GM19023 (cell line): Measurements from ENCODE around the gene CYB5RL.
"Not testable (repeated sequence)": the region's sequence is repeated elsewhere in the genome, so short reads cannot be mapped to it uniquely, and the experiment has no call there.

Experiments
- ATAC-seq: cut with Tn5 transposase; IDR thresholded peaks from one replicate; pipeline ENCODE4 v1.9.1; 2021; ENCODE audit warnings: mild to moderate bottlenecking, moderate library complexity; ENCODE audit not compliant: unreplicated experiment

CYB5RL gene

DNA sequence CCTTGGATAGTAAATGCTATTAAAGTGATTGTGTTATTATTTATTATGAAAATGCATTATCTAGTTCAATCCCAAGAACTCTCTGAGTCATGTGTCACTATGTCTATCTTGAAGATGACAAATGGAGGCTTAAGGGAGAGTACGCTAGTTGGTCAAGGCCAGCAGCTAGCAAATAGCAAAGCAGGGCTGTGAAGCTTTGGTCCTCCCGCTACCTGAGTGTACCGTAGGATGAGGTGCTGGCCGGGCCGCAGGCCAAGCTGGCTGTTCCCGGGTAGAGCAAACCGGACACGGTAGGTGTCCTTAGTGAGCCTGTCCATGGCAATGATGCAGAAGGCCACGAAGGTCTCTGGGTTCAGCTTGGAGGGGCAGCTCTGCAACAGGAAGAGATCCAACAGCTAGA, 9.3 kb downstream of the CYB5RL start:
- ATAC-seq, result no peak

DNA sequence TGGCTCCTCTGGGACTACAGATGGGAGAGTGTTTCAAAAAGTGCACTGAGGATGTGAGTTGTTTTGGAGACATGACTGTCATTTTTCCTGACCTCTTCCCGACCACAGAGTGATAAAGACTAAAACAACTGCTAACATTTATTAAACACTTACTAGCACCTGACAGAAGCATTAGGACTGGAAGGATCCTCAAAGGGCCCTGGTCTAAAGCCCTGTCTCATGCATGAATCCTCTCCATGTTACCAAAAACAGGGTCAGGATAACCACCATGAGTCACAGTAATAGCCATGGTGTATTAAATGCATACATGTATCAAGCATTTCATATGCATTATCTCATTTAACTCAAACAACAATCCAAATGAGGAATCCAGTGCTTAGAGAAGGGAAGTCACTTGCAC, 11.5 kb downstream of the CYB5RL start:
- ATAC-seq, result no peak

DNA sequence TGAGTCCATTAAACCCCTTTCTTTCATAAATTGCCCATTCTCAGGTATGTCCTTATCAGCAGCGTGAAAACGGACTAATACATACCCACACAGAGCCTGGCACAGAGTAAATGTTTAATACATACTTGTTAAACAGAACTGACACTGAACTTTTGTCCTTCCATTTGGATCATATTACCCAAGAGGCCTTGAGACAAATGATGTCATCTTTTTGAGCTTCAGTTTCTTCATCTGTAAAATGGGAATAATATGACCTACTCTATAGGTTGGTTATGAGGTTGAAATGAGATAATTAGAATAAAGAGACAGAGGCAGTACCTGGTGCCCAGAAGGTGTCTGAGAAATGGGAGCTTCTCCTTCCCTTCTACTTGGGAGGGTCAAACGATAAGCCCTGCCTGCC, 13.8 kb downstream of the CYB5RL start:
- no peak for ATAC-seq

DNA sequence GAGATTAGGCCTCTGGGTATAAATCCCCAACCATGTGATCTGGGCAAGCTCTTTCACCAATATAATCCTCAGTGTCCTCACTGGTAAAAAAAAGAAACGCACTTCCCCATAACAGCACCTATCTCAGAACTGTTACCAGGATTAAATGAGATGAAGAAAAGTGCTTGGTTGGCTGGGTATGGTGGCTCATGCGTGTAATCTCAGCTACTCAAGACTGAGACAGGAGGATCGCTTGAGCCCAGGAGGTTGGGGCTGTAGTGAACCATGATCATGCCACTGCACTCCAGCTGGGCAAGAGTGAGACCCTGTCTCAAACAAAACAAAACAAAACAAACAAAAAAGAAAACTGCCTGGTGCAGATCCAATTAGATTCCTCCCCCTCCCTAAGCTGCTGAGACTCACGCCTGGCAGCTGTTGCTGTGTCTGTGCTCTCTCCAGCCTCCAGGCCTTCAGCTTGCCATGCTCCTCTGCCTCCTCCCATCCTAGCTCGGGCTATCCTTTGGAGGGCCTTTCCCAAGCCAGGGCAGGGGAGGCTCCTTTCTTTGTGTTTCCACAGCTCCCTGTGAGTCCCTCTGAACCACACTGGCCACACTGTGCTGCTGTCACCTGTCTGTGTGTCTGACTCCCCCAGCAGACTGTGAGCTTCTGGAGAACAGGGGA, 19.0 kb downstream of the CYB5RL start:
- no peak for ATAC-seq

DNA sequence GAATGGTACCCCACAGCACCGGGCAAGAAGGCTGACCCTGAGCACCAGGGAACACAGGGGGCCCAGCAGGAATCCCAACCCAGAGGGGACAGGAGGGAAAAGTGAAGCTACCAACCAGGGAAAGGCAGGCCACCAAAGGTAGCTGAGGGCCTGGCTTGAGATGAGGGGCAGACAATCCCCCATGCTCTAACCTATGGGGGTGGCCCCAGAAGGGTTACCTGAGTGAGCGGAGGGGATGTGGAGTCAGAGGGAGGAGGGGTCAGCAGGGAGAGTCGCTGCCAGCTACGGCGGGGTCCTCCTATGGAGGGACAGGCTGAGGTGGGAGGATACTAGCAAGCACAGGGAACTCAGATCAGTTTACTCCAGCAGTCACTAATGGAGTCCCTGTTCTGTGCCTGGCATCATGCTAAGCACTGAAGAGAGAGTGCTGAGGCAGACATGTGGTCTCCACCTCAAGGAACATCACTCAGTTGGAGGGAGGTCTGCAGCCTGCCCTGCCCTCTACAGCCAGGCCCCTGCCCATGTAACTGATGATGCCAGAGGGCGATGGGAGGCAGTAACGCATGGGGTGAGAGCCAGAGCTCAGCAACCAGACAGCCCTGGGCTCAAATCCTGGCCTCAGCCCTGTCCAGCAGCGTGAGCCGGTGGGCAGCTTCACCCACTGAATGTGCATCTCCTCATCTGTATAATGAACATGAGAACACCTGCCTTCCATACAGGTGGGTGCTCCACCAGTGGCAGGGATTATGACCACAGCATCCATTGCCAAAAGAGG, 21.3 kb downstream of the CYB5RL start:
- ATAC-seq, result no peak

DNA sequence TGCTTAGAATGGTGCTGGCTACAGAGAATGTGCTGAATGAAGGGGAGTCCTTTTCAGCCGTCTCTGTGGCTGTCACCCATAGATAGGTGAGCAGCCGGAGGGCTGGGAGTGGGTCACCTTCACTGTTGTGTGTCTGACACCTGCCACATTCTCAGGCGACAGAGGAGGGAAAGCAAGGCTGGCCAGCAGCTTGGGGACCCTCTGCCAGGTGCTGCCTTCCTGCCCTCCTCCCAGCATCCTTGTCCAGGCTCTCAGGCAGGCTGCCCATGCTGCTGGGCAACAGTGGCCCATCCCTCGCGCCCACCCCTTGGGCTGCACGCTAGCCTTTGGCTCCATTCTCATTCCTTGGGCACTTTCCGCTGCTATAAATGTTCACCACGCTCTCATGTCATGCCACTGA, 22.1 kb downstream of the CYB5RL start:
- no peak for ATAC-seq

DNA sequence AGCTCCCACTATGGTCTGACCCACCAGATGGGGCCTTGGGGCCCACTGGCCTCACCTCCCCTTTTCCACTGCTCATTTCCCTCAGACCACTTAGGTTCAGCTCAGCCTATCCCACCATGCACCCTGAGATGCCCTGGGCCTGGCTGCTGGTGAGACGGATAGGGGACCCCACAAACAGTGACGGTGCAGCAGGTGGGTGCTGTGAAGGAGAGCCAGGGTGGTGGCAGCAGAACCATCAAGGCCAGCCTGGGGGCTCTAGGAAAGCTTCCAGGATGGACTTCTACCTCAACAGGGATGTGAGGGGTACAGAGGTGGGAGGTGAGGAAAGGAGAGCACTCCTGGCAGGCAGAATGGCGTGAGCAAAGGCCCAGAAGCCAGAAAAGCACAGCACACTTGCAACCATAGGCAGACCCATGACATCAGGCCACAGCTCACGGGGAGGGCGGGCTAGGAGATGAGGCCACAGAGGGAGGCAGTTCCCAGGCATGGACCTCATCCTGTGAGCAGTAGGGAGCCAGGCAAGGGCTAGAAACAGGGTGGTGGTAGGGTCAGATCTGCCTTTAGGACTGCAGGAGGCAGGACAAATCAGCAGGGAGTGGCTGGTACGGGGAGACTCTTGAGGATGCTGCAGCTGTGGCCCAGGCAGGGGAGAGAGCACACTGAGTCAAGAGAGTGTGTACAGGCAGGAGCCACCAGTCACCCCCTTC, 23.1 kb downstream of the CYB5RL start:
- no peak for ATAC-seq

DNA sequence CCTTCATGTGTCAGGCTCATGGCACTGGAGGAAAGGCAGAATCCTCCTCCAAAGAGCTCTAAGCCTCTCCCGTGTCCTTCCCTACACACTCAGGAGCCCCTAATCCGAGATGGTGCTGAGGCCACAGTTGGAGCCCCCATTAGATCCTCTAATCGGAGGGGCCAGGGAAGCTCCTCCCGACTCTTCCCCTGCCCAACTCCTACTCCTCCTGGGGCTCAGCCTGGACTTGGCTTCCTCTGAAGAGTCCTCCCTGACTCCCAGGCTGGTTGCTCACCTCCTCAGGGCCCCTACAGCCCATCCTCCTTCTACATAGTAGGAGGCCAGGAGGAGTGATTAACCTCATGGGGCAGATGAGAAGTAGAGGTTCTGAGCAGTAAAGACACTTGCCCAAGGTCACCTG, 25.7 kb downstream of the CYB5RL start:
- no peak for ATAC-seq

DNA sequence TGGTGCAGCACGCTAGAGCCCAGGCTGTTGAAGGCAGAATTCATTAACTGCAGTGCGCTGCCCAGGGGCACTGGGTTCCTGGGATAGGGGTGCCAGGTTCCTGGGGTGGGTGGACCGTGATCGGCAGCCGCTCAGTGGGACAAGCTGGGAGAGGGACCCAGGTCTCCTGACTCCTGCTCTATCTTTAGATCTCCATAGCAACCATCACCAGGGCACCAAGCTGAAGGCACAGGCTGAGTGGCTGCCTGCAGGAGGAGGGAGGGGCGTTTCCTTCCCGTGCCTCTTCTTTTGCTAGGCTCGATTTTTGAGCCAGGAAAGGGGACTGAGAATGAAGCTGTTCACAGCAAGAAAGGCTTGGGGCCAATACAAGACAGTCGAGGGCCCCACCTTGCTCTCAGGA, 26.1 kb downstream of the CYB5RL start:
- ATAC-seq, result no peak

DNA sequence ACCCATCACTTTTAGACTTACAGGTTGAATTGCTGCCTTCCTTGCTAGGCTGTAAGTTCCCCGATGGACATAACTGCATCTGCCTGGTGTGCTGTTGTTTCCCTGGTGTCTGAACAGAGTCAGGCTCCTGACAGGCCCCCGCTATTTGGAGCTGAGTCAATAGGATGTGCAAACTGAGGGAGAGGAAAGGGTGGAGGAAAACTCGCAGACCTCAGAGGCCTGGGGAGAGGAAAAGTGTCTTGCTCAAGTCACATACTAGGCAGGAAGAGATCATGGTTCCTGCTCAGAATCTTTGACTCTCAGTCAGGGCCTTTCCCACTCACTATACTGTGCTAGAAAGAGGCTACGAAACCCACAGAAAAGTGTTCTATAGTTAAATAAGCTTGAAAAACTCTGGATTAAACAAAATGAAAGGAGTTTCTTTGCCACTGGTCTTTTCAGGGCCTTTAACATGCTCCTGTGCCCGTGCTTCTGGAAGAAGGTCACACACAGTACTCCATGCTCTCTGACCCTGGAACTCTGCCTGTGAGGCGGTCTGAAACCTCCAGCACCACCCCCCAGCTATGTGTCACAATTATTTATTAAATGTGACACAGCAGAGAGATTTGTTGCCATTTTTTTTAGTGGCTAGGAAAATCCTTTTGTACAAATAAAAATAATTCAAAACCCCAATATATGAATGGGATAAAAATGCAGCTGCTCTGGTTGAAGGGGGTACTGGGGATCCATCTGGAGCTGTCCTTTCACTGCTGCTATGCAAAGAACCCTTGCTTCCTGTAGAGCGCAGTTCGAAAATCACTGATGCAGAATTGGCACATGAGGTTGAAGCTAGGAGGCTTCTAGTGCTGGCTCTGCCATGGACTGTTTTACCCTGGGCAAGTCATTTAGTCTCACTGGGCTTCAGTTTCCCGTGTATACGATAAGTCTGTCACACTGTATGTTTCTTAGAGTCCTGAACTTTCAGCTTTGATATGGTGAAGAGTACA, 26.9 kb downstream of the CYB5RL start:
- ATAC-seq, result no peak

DNA sequence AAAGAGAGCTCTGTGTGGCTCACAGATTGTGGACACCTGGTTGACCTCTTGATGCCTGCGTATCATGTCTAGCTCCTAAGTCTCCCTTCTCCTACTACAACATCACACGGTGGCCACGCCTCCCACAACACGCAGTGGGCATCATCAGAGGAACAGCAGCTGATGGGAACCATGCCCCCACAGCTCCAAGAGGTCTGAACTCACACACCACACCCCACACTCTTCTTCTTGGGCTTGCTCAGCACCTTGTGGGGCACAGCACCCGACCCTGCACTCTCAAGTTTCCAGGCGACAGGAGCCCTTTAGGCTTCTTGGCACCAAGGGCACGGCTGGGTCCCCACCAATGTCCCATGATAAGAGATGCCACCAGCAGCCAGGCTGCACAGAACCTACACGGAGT, 28.2 kb downstream of the CYB5RL start:
- no peak for ATAC-seq

DNA sequence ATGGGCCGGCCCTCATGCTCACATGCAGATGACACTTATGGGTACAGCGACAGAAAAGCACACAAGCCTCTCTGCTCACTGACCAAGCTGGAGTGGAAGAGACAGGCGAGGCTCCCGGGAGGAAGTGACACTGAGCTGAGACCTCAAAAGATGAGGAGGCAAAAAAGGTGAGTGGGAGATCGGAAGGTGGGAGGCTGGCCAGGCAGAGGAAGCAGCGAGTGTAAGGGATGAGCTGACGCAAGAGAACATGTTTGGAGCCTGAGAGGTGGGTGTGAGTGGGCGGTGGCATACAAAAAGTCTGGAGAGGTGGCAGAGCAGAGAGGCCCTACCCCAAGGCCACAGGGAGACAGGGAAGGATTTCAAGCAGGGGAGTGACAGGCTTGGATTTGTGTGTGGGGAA, 28.8 kb downstream of the CYB5RL start:
- no peak for ATAC-seq

DNA sequence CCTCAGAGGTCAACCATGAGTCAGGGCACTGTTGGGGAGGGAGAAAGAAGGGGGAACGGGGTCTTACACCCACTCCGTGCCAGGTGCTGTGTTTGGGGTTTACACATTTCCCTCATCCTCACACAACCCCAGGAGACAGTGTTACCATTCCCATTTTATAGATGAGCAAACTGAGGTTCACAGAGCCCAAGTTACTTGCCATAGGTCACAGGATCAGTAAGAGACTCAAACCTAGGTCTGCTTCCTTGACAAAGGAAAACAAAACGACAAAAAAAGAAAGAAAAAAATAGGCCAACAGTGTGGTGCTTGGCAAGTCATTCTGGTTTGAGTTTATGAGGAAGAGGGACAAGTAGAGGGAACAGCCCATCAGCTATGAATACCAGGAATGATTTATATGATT, 30.8 kb downstream of the CYB5RL start:
- ATAC-seq, result no peak

DNA sequence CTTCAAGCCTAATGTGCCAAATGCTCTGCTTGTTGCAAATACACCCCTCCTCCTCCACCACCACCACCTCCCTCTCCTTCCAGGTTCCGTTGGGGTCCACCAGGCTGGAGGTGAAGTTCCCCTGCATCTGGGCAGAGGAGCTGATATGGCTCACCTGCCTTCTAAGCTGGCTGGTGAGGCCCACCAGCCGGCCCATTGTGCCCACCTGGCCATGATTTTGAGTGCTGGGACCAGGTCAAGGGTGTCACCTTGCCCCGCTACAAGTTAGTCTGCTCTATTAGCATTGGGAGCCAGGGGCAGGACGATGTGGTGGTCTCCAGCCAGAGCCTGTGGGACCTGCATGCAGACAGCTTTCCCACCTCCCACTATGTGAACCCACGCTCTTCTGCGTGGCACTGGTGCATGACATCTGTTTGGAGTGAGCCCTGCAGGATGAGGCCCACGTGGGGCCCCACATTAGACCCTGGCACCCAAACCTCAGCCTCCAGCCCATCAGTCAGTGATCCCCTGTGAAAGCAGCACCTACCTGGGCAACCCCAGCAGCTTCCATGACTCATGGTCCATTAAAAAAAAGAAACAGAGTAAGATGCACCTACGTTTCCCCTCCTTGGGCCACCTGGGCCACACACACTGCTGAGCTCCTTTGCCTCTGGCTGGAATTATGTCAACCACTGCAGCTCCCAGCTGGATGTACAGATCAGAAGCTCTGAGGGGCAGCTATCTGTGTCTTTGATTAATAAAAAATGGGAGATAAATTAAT, 31.4 kb downstream of the CYB5RL start:
- no peak for ATAC-seq

DNA sequence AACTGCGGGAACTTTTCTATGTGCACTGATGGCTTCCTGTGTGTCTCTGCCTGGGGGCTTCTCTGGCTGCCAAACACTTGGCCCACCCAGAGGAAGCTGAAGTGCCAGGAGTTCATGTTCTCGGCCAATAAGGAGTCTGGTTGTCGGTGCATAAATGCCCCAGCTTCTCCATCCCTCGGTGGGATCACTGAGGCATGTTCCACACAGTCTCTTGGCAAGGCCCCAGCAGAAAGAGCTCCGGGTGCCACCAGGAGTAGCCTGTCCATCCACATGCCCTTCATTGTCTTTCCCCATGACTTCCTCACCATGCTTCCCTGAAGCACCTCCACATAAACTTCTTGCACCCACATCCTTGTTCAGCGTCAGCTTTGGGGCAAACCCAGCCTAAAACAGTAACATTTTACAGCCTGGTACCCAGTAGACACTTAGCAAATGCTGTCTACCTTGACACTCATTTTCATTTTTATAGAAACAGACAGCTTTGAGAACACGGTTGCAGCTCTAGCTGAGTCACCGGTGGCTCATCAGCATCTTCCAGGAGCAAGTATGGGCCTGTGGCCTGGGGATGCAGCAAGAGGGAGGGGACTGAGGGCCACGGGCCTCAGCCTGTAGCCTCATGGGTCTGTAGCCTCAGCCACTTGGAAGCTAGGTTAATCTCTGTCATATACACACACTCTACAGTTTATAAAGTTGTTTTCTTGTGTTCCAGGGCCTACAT, 32.2 kb downstream of the CYB5RL start:
- ATAC-seq, result no peak

DNA sequence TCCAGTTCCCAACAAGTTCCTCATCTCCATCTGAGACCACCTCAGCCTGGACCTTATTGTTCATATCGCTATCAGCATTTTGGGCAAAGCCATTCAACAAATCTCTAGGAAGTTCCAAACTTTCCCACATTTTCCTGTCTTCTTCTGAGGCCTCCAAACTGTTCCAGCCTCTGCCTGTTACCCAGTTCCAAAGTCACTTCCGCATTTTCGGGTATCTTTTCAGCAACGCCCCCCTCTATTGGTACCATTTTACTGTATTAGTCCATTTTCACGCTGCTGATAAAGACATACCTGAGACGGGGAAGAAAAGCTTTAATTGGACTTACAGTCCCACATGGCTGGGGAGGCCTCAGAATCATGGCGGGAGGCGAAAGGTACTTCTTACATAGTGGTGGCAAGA, 33.5 kb downstream of the CYB5RL start:
- ATAC-seq, result not testable (repeated sequence)

DNA sequence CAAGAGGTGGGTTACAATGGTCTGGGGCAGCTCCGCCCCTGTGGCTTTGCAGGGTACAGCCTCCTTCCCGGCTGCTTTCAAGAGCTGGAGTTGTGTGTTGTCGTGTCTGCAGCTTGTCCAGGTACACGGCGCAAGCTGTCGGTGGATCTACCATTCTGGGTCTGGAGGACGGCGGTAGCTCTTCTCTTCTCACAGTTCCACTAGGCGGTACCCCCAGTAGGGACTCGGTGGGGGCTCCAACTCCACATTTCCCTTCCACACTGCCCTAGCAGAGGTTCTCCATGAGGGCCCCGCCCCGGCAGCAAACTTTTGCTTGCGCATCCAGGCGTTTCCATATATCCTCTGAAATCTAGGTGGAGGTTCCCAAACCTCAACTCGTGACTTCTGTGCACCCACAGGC, 34.7 kb downstream of the CYB5RL start:
- ATAC-seq, result no peak

DNA sequence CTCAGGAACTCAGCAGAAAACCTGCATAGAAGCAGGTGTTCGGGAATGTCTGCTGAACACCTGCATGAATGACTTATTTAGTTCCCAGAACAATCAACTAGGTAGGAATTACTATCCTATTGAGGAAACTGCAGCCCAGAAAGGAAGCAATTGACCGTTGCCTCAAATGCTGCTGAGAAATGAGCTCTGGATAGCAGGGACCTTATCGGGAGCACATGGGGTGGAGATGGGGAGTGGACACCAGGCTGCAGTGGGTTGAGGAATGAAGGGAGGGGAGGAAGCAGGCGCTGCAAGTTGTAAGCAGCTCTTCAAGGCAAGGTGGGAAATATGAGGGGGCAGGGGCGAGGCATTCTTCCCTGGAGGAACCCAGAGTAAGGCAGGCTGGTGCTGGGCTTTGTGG, 36.3 kb downstream of the CYB5RL start:
- ATAC-seq, result no peak

DNA sequence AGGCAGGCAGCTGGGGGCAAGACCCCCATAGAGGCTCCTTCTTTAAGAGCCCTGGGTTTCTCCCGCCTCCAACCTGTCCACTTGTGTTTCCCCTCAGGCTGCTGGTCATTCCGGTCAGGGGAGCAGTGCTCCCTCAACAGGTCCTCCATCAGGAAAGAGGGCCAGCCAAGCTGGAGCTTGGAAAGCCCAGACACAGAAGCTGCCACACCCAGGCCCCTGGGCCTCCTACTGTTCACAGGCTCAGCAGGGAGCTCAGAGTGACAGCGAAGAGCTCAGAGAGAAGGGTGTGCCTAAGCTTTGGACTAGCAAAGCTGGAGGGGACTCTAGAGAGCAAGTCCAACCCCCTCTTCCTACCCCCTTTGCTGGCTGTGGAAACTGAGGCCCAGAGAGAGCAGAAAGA, 36.8 kb downstream of the CYB5RL start:
- no peak for ATAC-seq
